ENCODE data around the gene PCDH19.
"Not testable (repeated sequence)": the region's sequence is repeated elsewhere in the genome, so short reads cannot be mapped to it uniquely, and the experiment has no call there.

The PCDH19 gene, protein sequence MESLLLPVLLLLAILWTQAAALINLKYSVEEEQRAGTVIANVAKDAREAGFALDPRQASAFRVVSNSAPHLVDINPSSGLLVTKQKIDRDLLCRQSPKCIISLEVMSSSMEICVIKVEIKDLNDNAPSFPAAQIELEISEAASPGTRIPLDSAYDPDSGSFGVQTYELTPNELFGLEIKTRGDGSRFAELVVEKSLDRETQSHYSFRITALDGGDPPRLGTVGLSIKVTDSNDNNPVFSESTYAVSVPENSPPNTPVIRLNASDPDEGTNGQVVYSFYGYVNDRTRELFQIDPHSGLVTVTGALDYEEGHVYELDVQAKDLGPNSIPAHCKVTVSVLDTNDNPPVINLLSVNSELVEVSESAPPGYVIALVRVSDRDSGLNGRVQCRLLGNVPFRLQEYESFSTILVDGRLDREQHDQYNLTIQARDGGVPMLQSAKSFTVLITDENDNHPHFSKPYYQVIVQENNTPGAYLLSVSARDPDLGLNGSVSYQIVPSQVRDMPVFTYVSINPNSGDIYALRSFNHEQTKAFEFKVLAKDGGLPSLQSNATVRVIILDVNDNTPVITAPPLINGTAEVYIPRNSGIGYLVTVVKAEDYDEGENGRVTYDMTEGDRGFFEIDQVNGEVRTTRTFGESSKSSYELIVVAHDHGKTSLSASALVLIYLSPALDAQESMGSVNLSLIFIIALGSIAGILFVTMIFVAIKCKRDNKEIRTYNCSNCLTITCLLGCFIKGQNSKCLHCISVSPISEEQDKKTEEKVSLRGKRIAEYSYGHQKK (N-terminal part only)

DNA sequence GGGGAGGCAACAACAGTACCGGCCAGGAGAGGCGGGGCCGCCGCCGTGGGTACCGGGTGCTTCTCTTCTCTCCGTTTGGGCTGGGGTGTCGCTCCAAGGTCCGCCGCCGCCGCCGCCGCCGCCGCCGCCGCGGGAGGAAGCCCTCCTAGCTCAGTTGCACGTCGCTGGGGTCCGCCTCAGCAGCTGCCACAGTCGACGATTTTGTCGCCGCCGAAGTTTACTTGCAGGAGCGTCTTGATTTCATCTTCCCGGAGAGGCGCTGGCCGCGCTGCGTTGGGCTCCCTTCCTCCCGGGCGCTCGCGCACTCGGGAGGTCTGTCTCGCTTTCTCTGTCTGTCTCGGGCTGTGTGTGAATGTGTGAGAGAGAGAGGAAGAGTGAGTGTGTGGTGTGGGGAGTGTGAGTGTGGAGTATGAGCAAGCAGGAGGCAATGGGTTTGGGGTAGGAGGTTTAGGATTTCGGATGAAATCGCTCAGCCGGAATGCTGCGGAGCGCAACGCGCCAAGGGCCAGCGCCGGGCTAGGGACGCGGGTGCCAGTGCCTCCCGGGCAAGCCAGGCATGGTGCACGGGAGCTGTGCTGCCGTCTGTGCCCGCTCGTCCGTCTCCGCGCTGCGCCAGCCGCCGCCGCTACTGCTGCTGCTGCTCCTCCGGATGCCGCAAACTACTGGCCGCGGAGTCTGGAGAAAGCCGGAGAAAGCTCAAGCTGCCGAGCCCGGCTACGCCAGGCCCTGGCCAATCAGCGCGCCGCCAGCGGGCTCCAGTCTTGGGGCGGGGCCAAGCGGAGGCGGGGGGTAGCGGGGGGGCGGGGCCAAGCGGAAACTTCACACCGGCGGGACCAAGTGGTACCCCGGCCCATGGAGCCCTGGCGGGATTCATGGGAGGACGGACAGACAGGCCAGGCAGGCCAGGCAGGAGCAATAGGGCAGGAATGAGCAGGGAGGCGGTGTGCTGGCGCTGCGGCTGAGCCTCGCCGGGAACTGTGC, at the start of gene PCDH19:
TSS of gene PCDH19 (minus strand) at position 664 of the 981 bp plus-strand sequence. CDS start 1,676 bp downstream, outside the sequence.
- DNase-seq, result peak; percentile 53

DNA sequence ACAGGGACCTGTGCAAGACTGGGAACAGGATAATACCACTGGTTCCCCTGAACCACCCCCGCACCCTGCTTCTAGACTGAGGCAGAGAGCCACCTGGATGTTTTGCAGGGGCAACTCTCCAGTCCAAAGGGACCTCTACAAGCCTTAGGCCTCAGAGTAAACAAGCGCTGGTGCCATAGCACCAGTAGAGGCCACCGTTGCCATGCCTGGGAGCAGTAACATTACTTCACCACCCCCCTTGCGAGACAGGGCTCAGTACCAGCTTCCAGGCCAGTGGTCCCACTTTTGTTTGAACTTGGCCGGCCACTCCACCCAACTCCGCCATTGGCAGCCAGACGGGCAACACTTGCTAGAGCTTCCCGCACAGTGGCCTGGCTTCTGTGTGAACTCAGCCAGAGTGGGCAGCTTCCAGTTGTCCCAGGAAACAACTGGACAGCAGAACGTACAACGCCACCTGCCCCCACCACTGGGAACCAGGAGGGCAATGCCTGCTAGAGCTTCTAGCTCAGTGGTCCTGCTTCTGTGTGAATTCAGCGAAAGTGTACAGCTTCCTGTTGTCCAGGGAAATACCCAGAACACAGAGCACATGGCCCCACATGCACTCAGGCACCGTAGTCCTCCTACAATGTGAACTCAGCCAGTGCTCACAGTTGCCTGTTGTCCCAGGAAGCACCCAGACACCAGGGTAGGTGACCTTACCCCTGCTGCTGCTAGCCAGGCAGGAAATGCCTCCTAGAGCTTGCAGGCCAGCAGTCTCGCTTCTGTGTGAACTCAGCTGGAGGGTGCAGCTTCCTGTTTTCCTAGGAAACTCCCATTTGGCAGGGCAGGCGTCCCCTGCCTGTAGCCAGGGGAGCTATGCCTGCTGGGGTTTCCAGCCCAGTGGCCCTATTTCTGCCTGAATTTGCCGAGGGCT, 39.9 kb upstream of the PCDH19 start:
- no peak for DNase-seq

DNA sequence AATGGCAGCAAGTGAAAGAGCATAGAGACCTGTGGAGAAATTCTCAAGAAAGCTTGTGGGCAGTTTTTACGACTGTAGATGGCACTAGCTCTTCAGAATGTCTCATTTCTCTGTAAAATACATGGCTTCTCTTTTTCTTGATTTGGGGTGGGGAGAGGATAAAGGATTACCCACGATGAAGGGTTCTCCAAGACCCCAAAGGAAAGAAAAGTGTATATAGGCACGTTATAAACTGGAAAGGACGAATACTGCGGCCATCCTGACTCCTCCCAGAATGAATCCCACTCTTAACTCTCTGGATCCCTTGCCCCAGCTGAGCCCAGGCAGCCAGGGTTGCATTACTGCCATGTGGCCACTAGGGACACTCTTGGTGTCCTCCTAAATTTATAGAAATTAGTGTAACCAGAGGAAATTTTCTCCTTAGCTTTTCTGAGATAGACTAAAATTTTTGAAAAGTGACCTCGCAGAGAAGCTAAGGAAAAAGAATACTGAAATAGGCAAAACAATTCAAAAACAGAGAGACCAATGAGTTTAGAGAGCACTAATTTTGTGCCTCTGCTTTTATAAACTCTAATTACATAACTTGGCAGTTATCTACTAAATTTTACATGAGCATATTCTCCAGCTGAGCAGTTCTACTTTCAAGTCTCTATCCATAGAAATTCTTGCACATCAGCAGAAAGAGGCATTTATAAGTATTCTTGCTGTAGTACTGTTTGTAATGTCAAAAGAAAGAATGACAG, 37.8 kb upstream of the PCDH19 start:
- no peak for DNase-seq

DNA sequence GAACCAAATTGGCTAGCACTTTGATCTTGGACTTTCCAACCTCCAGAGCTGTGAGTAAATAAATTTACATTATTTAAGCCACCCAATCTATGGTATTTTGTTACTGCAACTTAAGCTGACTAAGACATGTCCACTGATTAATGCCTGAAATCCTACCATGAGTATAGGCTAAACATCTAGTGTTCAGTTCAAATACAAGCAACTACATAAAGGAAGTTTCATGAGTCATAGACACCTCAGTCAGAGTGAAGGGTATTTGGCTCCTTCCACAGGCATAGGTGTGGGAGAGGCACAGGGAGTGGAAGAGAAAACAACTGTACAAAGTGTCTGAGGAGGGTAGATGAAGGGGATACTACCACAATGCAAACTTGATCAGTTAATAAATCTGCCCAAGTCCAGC, 35.5 kb upstream of the PCDH19 start:
- no peak for DNase-seq

DNA sequence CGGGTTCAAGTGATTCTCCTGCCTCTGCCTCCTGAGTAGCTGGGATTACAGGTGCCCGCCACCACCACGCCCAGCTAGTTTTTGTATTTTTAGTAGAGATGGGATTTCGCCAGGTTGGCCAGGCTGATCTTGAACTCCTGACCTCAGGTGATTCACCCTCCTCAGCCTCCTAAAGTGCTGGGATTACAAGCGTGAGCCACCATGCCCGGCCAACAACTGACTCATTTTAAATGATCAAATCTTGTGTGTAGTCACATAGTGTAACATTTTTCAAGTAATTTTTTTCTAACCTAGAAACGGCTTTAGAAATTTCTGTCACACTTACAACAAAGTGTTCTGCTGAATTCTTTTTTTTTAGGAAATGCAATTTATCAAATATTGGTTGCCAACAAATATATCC, 31.2 kb upstream of the PCDH19 start:
- DNase-seq, result not testable (repeated sequence)

DNA sequence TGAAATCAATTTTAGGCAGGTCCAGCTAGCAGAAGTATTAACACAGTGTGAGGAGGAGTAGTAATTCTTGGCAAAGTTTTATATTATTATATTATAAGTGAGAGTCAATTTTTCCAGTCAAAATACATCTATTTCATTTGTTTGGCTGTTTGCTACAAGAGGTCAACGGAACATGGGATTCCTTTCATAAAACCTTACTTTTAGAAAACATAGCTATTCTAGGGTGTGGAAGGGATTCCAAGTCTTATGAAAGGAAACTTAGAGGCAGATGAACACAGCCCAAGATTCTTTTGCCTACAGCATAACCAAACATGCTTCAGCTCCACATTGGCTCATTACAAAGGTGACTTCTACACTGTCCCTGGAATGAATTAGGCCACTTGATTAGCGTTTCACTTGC, 29.9 kb upstream of the PCDH19 start:
- no peak for DNase-seq

DNA sequence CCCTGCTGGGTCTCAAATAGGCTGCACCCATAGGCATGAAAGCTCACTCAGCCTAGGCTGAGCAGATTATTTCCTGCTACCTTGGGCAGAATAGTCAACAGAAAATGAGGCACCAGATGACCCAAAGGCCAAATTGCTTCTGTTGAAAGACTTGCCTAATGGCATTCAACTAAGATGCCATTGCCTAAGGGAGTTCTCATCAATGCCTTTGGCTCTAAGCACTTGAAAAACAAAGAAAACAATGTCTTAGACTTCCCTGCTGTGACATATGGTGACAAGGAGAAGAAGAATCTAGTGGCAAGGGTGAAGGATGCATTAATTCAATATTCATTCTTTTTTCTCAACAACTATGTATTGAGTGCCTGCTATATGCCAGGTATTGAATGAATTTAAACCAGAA, 25.7 kb upstream of the PCDH19 start:
- DNase-seq, result no peak

DNA sequence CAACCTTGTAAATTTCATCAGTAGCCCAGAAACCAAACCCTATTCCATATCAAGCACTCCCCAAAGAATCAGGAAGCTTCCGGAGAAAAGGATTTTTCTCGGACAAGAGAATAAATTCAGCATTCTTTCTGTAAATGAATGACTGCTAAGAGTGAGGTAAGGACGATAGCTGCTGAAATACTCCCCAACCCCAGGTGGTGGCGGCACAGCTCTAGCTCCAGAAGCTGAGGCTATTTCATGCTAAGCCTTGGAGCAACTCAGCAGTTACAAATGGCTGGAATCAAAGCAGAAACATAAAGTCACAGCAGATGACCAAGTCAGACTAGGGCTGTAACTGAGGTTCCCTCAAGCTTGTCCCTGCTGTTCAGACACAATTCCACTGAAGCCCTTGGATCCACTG, 13.9 kb upstream of the PCDH19 start:
- no peak for DNase-seq

DNA sequence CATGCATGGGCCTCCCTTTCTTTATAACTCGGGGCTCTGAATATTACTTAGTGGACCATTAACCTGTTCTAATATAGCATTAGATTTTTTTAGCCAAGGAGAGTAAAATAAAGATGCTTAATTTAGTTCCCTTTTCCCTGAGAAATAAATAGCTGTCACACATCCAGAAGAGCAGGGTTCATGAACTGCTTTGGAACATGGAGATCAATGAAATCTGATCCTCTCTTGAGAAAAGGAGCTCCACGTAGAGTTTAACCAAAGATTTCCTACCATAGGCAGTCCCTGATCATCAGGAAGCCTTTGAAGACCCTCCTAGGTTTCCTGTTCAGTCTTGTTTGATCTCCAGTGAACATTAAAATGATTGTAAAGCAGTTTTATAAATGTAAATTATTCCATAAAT, 8.5 kb upstream of the PCDH19 start:
- DNase-seq, result no peak

DNA sequence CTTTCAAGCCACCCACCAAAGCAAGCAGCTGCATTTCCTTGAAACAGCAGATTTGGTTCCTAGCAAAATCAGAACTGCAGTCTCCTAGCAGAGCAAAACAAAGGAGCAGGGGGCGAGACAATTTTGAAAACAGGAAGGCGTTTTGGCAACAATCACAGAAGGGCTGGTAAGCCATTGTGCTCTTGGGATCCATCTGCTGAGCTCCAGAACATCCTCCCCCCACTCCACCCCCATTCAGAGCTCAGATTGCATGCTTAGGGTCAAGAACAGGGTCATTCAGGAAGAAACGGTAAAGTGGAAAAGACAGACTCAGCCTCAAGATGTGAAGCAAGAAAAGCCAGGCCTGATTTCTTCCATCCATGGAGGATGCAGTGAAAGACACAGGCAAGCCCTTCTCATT, 7.6 kb upstream of the PCDH19 start:
- DNase-seq, result no peak

DNA sequence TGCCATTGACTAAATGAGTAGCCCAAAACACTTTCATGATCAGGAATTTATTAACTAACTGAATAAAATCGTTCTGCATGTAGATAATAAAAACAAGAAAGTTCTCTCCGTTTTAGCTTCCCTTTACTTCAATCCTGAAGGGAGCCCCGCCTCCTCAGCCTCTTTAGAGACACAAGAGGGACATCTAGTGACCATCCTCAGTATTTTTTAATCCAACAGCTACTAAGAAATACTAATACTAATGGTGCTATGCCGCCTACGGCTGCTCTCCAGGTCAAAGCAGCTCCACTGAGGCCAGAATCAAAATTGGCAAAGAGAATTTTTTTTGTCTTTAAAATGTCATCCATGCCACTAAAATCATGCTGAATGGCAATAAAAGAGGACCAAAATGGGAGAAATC, 3.2 kb upstream of the PCDH19 start:
- peak; percentile 49 for DNase-seq

DNA sequence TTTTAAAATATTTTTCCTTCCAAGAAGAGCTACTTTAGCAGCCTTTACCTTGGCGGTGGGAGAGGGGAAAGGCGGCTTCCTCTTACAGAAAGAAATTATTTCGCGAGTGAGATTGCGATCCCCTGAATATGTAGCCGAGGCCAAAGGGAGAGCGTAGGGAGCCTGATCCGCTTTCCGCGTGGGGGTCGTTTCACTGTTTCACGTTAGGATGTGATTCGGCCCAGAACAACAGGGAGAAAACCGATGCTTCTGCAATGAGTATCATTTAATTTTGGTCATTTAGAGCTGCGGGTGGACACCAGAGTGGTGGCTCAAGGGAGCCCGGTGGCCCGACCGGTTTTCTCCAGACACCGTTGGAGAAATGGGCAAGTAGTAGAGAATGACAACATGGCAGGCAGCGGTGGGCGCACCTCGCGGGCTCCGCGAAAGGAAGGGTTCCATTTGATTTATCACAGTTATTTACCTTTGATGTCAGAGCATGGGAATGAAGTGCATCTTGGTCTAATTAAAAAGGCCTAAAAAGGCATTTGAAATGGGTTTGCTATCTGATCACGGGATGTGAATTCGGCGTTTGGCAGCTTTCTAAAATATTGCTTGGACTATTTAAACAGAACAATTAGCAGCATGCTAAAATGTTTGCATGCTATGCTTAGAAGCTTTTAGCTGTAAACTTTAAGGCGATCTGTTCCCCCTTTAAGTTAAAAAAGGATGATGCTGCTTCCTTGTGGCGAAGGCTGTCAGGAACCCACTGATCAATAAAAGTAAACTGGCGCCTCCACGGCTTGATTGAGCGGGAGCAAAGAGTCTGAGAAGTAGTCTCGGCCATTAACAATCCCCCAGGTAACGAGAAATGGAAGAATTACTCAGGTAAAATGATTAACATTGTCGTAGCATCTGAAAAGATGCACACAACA, 2.0 kb upstream of the PCDH19 start:
- no peak for DNase-seq

DNA sequence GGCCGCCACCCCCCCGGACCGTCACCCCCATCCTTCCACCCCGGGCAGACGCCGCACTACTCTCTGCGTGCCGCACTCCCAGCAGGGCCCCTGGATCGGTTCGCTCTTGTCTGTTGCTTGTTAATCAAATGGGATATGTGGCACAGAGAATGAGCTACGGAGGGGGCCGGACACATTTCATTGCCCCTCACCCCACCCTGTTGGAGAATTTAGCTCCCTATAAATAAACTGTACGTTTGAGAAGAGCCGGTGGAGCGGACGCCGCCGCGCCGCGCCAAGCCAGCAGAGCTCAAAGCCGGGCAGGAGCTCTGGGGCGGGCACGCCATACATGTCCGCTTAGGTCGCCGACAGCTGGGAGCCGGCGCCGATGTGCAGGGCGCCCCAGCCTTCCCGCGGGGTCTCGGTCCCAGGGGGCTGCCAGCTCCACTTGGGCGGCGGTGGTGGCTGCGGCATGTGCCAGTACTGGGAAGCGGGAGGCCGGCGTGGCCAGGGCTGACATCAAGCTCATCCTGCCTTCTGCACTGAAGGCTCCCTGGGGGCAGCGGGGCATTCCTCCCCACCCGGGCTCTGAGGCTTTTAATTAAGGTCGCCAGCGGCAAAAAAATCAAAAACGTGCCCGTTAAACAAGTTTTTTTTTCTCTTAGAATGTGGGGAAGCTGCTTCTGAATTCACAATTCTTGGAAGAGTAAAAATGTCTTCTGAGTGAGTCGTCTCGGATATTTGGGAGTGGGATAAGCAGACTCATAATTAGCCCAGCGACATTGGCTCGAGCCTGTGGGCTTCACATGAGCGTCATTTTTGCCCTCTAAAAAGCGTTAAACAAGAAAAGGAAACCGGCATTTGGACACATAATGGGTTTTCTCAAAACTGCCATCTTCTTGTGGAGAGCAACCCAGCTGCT, 1.1 kb upstream of the PCDH19 start:
- no peak for DNase-seq

DNA sequence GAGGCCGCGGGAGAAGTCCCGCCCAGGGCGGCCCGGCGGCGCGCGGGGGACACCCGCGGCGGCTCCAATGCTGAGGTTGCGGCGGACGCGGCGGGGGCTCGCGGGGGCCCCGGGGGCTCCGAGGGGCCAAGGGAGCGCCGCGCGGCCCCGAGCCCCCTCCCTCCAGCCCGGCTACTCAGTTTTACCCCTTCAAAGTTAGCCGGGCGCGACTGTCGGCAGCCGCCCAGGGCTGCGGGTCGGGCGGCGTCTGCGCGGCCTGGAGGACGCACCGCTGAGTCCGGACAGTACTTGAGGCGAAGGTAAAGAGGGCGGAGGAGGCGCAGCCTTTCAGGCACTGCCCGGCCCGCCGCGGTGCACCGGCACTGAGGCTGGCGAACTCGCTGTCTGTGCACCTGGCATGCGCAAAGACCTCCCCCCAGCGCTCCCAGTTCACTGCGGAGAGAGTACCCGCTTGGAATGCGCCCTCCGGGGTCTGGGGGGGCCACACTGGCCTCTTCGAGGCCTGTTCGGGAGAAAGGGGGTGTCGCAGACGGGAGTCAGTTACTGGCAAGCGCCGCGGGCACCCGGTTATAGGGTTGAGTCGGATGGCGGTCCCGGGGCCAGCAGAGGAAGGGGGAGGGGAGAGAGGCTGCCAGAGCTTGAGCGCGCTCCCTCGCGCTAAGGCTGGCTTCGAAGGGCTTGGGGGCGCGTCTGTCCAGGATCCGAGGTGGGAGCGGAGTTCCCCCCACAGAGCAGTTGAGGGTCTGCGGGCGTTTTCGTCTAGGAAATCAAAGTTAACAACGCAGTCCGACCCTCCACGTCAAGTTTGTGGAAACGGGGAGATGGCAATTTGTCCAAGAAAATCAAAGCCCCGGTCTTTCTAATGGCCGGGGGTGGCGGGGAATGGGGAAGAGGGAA, 1.1 kb downstream of the PCDH19 start:
- no peak for DNase-seq

DNA sequence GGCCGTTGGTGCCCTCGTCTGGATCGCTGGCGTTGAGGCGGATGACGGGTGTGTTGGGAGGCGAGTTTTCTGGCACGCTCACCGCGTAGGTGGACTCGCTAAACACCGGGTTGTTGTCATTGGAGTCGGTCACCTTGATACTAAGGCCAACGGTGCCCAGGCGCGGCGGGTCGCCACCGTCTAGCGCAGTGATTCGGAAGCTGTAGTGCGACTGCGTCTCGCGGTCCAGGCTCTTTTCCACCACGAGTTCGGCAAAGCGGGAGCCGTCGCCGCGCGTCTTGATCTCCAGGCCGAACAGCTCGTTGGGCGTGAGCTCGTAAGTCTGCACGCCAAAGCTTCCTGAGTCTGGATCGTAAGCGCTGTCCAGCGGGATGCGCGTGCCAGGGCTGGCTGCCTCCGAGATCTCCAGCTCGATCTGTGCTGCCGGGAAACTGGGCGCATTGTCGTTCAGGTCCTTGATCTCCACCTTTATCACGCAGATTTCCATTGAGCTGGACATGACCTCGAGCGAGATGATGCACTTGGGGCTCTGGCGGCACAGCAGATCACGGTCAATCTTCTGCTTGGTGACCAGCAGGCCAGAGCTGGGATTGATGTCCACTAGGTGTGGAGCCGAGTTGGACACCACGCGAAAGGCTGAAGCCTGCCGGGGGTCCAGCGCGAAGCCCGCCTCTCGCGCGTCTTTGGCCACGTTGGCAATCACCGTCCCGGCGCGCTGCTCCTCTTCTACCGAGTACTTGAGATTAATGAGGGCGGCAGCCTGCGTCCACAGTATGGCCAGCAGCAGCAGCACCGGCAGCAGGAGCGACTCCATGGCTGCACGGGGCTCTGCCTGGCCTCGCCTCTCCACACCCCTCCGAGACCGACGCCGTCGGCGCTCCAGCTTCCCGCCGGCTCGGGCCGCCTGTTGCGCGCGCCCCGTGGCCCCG, 2.0 kb downstream of the PCDH19 start:
- no peak for DNase-seq

DNA sequence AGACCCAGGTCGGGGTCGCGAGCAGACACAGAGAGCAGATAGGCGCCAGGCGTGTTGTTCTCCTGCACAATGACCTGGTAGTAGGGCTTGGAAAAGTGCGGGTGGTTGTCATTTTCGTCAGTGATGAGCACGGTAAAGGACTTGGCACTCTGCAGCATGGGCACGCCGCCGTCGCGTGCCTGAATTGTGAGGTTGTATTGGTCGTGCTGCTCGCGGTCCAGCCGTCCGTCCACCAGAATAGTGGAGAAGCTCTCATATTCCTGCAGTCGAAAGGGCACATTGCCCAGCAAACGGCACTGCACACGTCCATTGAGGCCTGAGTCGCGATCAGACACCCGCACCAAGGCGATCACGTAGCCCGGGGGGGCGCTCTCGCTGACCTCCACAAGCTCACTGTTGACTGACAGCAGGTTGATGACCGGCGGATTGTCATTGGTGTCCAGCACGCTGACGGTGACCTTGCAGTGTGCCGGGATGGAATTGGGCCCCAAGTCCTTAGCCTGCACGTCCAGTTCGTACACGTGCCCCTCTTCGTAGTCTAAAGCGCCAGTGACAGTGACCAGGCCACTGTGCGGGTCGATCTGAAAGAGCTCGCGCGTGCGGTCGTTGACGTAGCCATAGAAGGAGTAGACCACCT, 2.8 kb downstream of the PCDH19 start:
- no peak for DNase-seq

Data from NCI-H2107 (cell line).